Measurements from ENCODE around the gene CAMSAP2. TPM values are rescaled to one million over a fixed set of nuclear protein-coding genes. Genes with fewer than 3 reads are reported as not detected.

CAMSAP2 gene
- total RNA-seq, 1 experiment from 2014 or later: 30.3 TPM

DNA sequence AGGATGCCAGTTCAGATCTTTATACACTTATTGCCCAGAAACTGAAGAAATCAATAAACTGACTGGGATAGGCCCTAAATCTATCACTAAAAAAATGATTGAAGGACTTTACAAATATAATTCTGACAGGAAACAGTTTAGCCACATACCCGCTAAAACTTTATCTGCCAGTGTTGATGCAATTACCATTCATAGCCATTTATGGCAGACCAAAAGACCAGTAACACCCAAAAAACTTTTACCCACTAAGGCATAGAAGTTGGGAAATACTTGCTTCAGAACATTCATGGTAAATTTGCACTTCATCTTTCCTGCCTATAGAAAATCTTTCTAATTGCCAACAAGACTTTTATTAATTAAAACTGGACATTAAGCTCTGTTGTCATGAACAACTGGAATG, 119.1 kb downstream of the CAMSAP2 start:
- CTCF ChIA-PET: no interaction called here
- no peaks in the 10 kb centered on the region for H3K4me1 Mint-ChIP-seq (ENCODE audit: low read depth, unreplicated experiment)
- H3K36me3 Mint-ChIP-seq (ENCODE audit: insufficient read depth, unreplicated experiment): no peaks in the 10 kb centered on the region
- H3K9me3 Mint-ChIP-seq (ENCODE audit: low read depth, unreplicated experiment): no peaks in the 10 kb centered on the region
- no peak overlapping the region for H3K27ac Mint-ChIP-seq (ENCODE audit: unreplicated experiment)
- intact Hi-C loops (cut with micrococcal nuclease; ENCODE audit: unreplicated experiment): no loop called here
- TF ChIP-seq, protein P1, sequence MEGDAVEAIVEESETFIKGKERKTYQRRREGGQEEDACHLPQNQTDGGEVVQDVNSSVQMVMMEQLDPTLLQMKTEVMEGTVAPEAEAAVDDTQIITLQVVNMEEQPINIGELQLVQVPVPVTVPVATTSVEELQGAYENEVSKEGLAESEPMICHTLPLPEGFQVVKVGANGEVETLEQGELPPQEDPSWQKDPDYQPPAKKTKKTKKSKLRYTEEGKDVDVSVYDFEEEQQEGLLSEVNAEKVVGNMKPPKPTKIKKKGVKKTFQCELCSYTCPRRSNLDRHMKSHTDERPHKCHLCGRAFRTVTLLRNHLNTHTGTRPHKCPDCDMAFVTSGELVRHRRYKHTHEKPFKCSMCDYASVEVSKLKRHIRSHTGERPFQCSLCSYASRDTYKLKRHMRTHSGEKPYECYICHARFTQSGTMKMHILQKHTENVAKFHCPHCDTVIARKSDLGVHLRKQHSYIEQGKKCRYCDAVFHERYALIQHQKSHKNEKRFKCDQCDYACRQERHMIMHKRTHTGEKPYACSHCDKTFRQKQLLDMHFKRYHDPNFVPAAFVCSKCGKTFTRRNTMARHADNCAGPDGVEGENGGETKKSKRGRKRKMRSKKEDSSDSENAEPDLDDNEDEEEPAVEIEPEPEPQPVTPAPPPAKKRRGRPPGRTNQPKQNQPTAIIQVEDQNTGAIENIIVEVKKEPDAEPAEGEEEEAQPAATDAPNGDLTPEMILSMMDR (IDR thresholded peaks at IDR 0.05; ENCODE audit: unreplicated experiment): no peak
- H3K4me3 Mint-ChIP-seq (ENCODE audit: low read depth, unreplicated experiment): no peak overlapping the region
- no peak for DNase-seq
- H3K27me3 Mint-ChIP-seq (ENCODE audit: unreplicated experiment): no peaks in the 10 kb centered on the region
- no TSS peak for BruUV-seq (replicated peaks)

DNA sequence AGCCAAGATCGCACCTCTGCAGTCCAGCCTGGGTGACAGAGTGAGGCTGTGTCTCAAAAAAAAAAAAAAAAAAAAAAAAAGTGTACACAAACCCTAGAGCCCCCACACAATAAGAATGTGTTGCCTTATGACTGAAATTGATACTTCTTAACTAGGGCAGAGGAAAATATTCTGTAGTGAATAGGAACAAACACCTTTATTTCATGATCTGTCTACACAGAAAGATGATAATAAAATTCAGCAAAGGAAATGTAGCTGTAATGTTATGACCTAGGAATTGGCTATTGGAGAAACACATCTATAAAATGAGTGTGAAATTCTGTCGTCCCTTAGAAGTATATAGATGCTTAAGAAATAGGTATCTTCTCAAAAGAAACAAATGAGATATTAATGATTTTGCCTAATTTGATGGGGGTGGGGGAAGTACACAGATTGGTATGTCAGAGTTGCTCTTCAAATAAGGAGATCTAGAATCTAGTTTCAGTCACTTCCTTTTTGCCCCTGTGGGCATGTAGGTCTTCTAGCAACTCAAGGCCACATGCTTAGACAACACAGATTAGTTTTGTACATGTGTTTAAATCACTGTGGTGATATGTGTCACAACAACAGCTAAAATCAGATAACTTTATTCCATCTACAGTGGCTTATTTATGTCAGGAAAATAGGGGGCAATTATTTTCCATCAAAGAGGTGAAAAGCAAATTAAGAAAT, 123.4 kb downstream of the CAMSAP2 start:
- Mint-ChIP-seq H3K36me3 (ENCODE audit: insufficient read depth, unreplicated experiment) (peaks cover 5% of the 10 kb centered on the region), H3K4me3 (ENCODE audit: low read depth, unreplicated experiment) (no peak overlapping the region), H3K4me1 (ENCODE audit: low read depth, unreplicated experiment) (no peaks in the 10 kb centered on the region), H3K27me3 (ENCODE audit: unreplicated experiment) (no peaks in the 10 kb centered on the region), H3K27ac (ENCODE audit: unreplicated experiment) (no peak overlapping the region), H3K9me3 (ENCODE audit: low read depth, unreplicated experiment) (no peaks in the 10 kb centered on the region)
- no TSS peak for BruUV-seq (replicated peaks)
- no peak for DNase-seq
- intact Hi-C loops (cut with micrococcal nuclease; ENCODE audit: unreplicated experiment): no loop called here
- TF ChIP-seq, protein P1 (IDR thresholded peaks at IDR 0.05; ENCODE audit: unreplicated experiment): no peak
- CTCF ChIA-PET: interaction anchor here (0.7 kb wide), 1 partner anchor 644 kb away, joined by 3 read pairs; no protein-coding TSS in a partner anchor

DNA sequence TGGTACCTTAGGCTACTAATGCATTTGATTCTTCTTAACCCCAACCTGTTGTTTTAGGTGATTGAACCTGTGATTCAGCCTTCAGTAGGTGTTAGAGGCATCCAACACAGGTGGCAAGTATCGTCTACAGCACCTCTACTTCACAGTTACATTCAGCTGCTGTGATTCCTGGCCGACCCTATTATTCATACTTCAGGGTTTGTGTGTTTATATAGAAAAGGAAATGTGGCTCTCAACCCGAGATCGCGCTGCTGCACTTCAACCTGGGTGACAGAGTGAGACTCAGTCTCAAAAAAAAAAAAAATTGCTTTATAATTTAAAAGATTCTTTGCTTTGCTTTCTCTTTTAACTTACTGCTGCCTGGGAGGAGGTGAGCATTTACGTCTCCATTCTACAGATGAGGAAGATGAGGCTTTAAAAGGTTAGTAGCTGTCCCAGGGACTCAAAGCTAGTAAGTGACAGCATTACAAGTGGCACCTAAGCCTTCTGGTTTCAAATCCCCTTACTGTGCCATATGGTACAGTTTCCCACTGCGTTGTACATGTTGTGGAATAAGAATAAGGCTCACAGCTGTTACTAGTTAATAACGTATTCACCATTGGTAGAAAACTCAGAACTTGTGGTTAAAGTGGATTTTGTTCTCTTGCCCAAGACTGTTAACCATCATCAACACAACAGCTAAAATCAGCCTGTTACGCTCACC, 124.2 kb downstream of the CAMSAP2 start:
- intact Hi-C loops (cut with micrococcal nuclease; ENCODE audit: unreplicated experiment): no loop called here
- Mint-ChIP-seq H3K27me3 (ENCODE audit: unreplicated experiment) (no peaks in the 10 kb centered on the region), H3K36me3 (ENCODE audit: insufficient read depth, unreplicated experiment) (peaks cover 5% of the 10 kb centered on the region), H3K27ac (ENCODE audit: unreplicated experiment) (no peak overlapping the region), H3K9me3 (ENCODE audit: low read depth, unreplicated experiment) (no peaks in the 10 kb centered on the region), H3K4me1 (ENCODE audit: low read depth, unreplicated experiment) (no peaks in the 10 kb centered on the region), H3K4me3 (ENCODE audit: low read depth, unreplicated experiment) (no peak overlapping the region)
- no TSS peak for BruUV-seq (replicated peaks)
- TF ChIP-seq, protein P1 (IDR thresholded peaks at IDR 0.05; ENCODE audit: unreplicated experiment): no peak
- CTCF ChIA-PET: interaction anchor here (0.7 kb wide), 2 partner anchors 195 to 643 kb away, joined by 3 read pairs; no protein-coding TSS in a partner anchor
- no peak for DNase-seq

DNA sequence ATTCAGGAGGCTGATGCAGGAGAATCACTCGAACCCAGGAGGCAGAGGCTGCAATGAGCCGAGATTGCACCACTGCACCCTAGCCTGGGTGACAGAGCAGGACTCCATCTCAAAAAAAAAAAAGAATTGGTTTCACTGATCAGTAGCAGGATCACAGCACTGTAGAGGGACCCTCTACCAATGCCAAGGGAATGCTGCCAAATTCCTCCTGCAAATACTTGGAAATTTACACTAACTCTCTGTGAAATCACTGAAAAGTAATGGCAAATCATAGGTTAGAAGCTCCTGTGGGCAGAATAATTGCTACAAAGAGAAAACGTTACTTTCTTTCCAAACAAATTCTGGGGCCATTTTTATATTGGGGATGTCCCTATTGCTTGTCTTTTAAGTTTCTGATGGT, 127.4 kb downstream of the CAMSAP2 start:
- Mint-ChIP-seq H3K4me1 (ENCODE audit: low read depth, unreplicated experiment) (no peaks in the 10 kb centered on the region), H3K9me3 (ENCODE audit: low read depth, unreplicated experiment) (no peaks in the 10 kb centered on the region), H3K4me3 (ENCODE audit: low read depth, unreplicated experiment) (no peak overlapping the region), H3K27ac (ENCODE audit: unreplicated experiment) (no peak overlapping the region), H3K27me3 (ENCODE audit: unreplicated experiment) (no peaks in the 10 kb centered on the region), H3K36me3 (ENCODE audit: insufficient read depth, unreplicated experiment) (peaks cover 5% of the 10 kb centered on the region)
- BruUV-seq (replicated peaks): no TSS peak
- no peak for DNase-seq
- CTCF ChIA-PET: no interaction called here
- intact Hi-C loops (cut with micrococcal nuclease; ENCODE audit: unreplicated experiment): no loop called here
- TF ChIP-seq, protein P1 (IDR thresholded peaks at IDR 0.05; ENCODE audit: unreplicated experiment): no peak

Measured in Calu3 (cell line).